ENCODE measurements around the gene GAS2L1.
"Not testable (repeated sequence)": the region's sequence is repeated elsewhere in the genome, so short reads cannot be mapped to it uniquely, and the experiment has no call there.

Gene GAS2L1

GRCh38 chr22:29342577-29343312, 36.3 kb downstream of the GAS2L1 start:
- no peak for DNase-seq (ENCODE audit: low read depth)

GRCh38 chr22:29343313-29343805, 36.9 kb downstream of the GAS2L1 start:
- no peak for DNase-seq (ENCODE audit: low read depth)

GRCh38 chr22:29344137-29344536, 37.7 kb downstream of the GAS2L1 start:
- no peak for DNase-seq (ENCODE audit: low read depth)

GRCh38 chr22:29344889-29345288, 38.4 kb downstream of the GAS2L1 start:
- not testable (repeated sequence) for DNase-seq (ENCODE audit: low read depth)

GRCh38 chr22:29345932-29346331, 39.5 kb downstream of the GAS2L1 start:
- DNase-seq (ENCODE audit: low read depth), result no peak

GRCh38 chr22:29346659-29347058, 40.2 kb downstream of the GAS2L1 start:
- DNase-seq (ENCODE audit: low read depth), result no peak

- DNase-seq (ENCODE audit: low read depth), result no peak
Measured at GRCh38 chr22:29348041-29348440, 41.6 kb downstream of the GAS2L1 start.

- no peak for DNase-seq (ENCODE audit: low read depth)
Measured at GRCh38 chr22:29348956-29349355, 42.5 kb downstream of the GAS2L1 start.

GRCh38 chr22:29351042-29351441, 44.6 kb downstream of the GAS2L1 start:
- DNase-seq (ENCODE audit: low read depth), result no peak

- no peak for DNase-seq (ENCODE audit: low read depth)
Measured at GRCh38 chr22:29351891-29352290, 45.4 kb downstream of the GAS2L1 start.

GRCh38 chr22:29352778-29353177, 46.3 kb downstream of the GAS2L1 start:
- DNase-seq (ENCODE audit: low read depth), result no peak

GRCh38 chr22:29353286-29353685, 46.8 kb downstream of the GAS2L1 start:
- DNase-seq (ENCODE audit: low read depth), result no peak

GRCh38 chr22:29353860-29354259, 47.4 kb downstream of the GAS2L1 start:
- no peak for DNase-seq (ENCODE audit: low read depth)

GRCh38 chr22:29357193-29357890, 50.9 kb downstream of the GAS2L1 start:
- not testable (repeated sequence) for DNase-seq (ENCODE audit: low read depth)

- DNase-seq (ENCODE audit: low read depth), result no peak
Measured at GRCh38 chr22:29359469-29359868, 53.0 kb downstream of the GAS2L1 start.

All from activated T-helper 1 cell treated with Interleukin-2 at 50 U/mL for 16 hours (primary cell).